Vagina (tissue), 2 donors: ENCODE results near the gene COLEC12.

Experiments used
- CTCF ChIP-seq, 3 experiments: fragments of 450-650 bp in 2 of 3; fragments of 200-600 bp in 1 of 3; sonication (generic) in 1 of 3; IDR thresholded peaks; one replicate each; pipeline ENCODE4 v1.5.1; 2017 to 2019; ENCODE audit warnings: antibody characterized with exemption in 3 of 3, mild to moderate bottlenecking in 2 of 3, moderate library complexity in 2 of 3
- POLR2A ChIP-seq, 2 donors: fragments of 450-650 bp; IDR thresholded peaks; one replicate each; pipeline ENCODE4 v1.6.1; 2017; ENCODE audit warnings: antibody characterized with exemption in 2 of 2, mild to moderate bottlenecking in 2 of 2, moderate library complexity in 2 of 2
- POLR2AphosphoS5 ChIP-seq, 2 donors: sonication (generic); formaldehyde crosslinking; IDR thresholded peaks; one replicate each; pipeline ENCODE4 v1.9.0; 2017; ENCODE audit warnings: antibody characterized with exemption in 2 of 2, mild to moderate bottlenecking in 2 of 2, low read depth in 1 of 2; ENCODE audit not compliant: insufficient read depth in 1 of 2

GRCh38 chr18:390741-391478 lies 109.6 kb downstream of the COLEC12 start:
- TF ChIP-seq CTCF (IDR thresholded peaks at IDR 0.05) (no peak), POLR2A (IDR thresholded peaks at IDR 0.05) (no peak), POLR2AphosphoS5 (IDR thresholded peaks at IDR 0.05; ENCODE audit: insufficient read depth in 1 of 2, low read depth in 1 of 2) (no peak)
